GM21825 (cell line): ENCODE data around the gene SORBS2.
"Not testable (repeated sequence)": the region's sequence is repeated elsewhere in the genome, so short reads cannot be mapped to it uniquely, and the experiment has no call there.

Experiments
- ATAC-seq: cut with Tn5 transposase; IDR thresholded peaks from one replicate; pipeline ENCODE4 v1.9.1; 2021; ENCODE audit warnings: mild to moderate bottlenecking, moderate library complexity; ENCODE audit not compliant: unreplicated experiment

The SORBS2 gene

GRCh38 chr4:185718578-185719499, 93.2 kb downstream of the SORBS2 start:
- no peak for ATAC-seq

- ATAC-seq = no peak
These were observed 94.6 kb downstream of the SORBS2 start for GRCh38 chr4:185717377-185717741.

- ATAC-seq = no peak
These were observed 95.2 kb downstream of the SORBS2 start for GRCh38 chr4:185716577-185717376.

GRCh38 chr4:185716141-185716551, 95.8 kb downstream of the SORBS2 start:
- ATAC-seq = no peak

GRCh38 chr4:185714524-185714923, 97.5 kb downstream of the SORBS2 start:
- not testable (repeated sequence) for ATAC-seq

- no peak for ATAC-seq
These were observed 98.3 kb downstream of the SORBS2 start for GRCh38 chr4:185713731-185714130.

GRCh38 chr4:185713272-185713671, 98.7 kb downstream of the SORBS2 start:
- ATAC-seq = no peak

- no peak for ATAC-seq
These were observed 99.5 kb downstream of the SORBS2 start for GRCh38 chr4:185712350-185713024.

- no peak for ATAC-seq
These were observed 100.3 kb downstream of the SORBS2 start for GRCh38 chr4:185711726-185712125.

- ATAC-seq = no peak
These were observed 101.5 kb downstream of the SORBS2 start for GRCh38 chr4:185710487-185710995.

- no peak for ATAC-seq
These were observed 102.0 kb downstream of the SORBS2 start for GRCh38 chr4:185709802-185710486.

GRCh38 chr4:185708348-185708747, 103.6 kb downstream of the SORBS2 start:
- ATAC-seq = no peak

- ATAC-seq = not testable (repeated sequence)
These were observed 104.4 kb downstream of the SORBS2 start for GRCh38 chr4:185707622-185708021.

GRCh38 chr4:185702147-185702663, 109.8 kb downstream of the SORBS2 start:
- ATAC-seq = no peak

GRCh38 chr4:185700630-185701029, 111.4 kb downstream of the SORBS2 start:
- ATAC-seq = no peak

GRCh38 chr4:185700048-185700447, 111.9 kb downstream of the SORBS2 start:
- ATAC-seq = no peak

GRCh38 chr4:185697488-185697887, 114.5 kb downstream of the SORBS2 start:
- ATAC-seq = no peak

GRCh38 chr4:185695743-185696142, 116.3 kb downstream of the SORBS2 start:
- ATAC-seq = no peak

GRCh38 chr4:185693548-185694215, 118.3 kb downstream of the SORBS2 start:
- no peak for ATAC-seq

- no peak for ATAC-seq
These were observed 122.6 kb downstream of the SORBS2 start for GRCh38 chr4:185689407-185689806.
